Measurements from ENCODE around the gene PTPN9.
"Not testable (repeated sequence)": the region's sequence is repeated elsewhere in the genome, so short reads cannot be mapped to it uniquely, and the experiment has no call there.

PTPN9 gene

DNA sequence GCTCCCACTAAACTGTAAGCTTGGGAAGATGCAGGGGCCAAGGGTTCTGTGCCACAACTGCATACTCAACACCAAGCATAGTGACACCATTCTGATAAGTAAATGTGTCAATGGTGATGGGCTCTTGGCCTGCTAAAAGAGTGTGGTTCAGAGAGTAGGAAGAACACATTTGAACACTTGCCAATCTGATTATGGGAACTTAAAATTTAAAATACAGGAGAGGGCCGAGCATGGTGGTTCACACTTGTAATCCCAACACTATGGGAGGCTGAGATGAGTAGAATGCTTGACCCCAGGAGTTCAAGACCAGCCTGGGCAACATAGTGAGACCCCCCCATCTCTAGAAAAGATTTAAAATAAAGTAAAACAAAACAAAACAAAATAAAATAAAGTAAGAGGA is 34.1 kb downstream of the PTPN9 start:
- no peak overlapping the region for H3K27ac ChIP-seq (ENCODE audit: insufficient read depth in 1 of 2, low read depth in 1 of 2, low read length in 2 of 2, poor library complexity in 1 of 2, severe bottlenecking in 2 of 2)
- peak in 1 of 3 donors; percentile 8 for DNase-seq
- CTCF ChIA-PET = interaction anchor here (1.5 to 1.7 kb wide), 2 partner anchors 13 to 36 kb away, joined by 5 to 6 read pairs; no protein-coding TSS in a partner anchor
- POLR2A ChIA-PET = no interaction called here
- WGBS (ENCODE audit: insufficient coverage) = no CpG with 5 or more reads among the region's 1 CpG
- H3K4me1 ChIP-seq (ENCODE audit: control extremely low read depth in 1 of 4, control insufficient read depth in 4 of 4, insufficient read depth in 4 of 4, low read length in 3 of 4) = no peaks in the 10 kb centered on the region
- H3K4me3 ChIP-seq (ENCODE audit: control insufficient read depth in 1 of 7, extremely low read depth in 1 of 7, insufficient read depth in 4 of 7, low read depth in 2 of 7, low read length in 6 of 7) = no peak overlapping the region
- H3K27me3 ChIP-seq (replicated peaks in 2 of 5; ENCODE audit: control insufficient read depth in 4 of 5, insufficient read depth in 5 of 5, low read length in 4 of 5) = no peaks in the 10 kb centered on the region
- H3K36me3 ChIP-seq (ENCODE audit: control insufficient read depth in 4 of 4, insufficient read depth in 4 of 4, low read length in 3 of 4) = peaks cover 0 to 7% (median under 1%) of the 10 kb centered on the region in 4 experiments
- H3K9me3 ChIP-seq (ENCODE audit: control extremely low read depth in 1 of 5, control insufficient read depth in 4 of 5, insufficient read depth in 2 of 5, low read depth in 1 of 5, low read length in 4 of 5) = no peaks in the 10 kb centered on the region

DNA sequence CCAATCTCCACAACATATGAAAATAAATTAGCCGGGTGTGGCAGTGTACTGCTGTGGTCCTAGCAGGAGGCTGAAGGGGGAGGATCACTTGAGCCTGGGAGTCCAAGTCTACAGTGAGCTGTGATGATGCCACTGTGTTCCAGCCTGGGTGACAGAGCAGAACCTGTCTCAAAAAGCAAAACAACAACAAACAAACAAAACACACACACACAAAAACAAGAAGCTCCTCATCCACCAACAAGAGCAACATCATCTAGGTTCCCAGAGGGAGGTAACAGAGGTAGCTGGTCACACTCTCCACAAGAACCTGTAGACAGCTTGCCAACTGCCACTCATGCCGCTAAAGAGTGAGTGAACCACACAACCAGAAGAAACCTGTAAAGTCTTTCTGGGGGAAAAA is 34.8 kb downstream of the PTPN9 start:
- DNase-seq = peak in 2 of 3 donors; percentile 11 to 24
- Histone ChIP-seq H3K27ac (ENCODE audit: insufficient read depth in 1 of 2, low read depth in 1 of 2, low read length in 2 of 2, poor library complexity in 1 of 2, severe bottlenecking in 2 of 2) (no peak overlapping the region), H3K36me3 (ENCODE audit: control insufficient read depth in 4 of 4, insufficient read depth in 4 of 4, low read length in 3 of 4) (peaks cover 0 to 7% (median under 1%) of the 10 kb centered on the region in 4 experiments), H3K4me1 (ENCODE audit: control extremely low read depth in 1 of 4, control insufficient read depth in 4 of 4, insufficient read depth in 4 of 4, low read length in 3 of 4) (no peaks in the 10 kb centered on the region), H3K4me3 (ENCODE audit: control insufficient read depth in 1 of 7, extremely low read depth in 1 of 7, insufficient read depth in 4 of 7, low read depth in 2 of 7, low read length in 6 of 7) (no peak overlapping the region), H3K27me3 (replicated peaks in 2 of 5; ENCODE audit: control insufficient read depth in 4 of 5, insufficient read depth in 5 of 5, low read length in 4 of 5) (no peaks in the 10 kb centered on the region), H3K9me3 (ENCODE audit: control extremely low read depth in 1 of 5, control insufficient read depth in 4 of 5, insufficient read depth in 2 of 5, low read depth in 1 of 5, low read length in 4 of 5) (no peaks in the 10 kb centered on the region)
- WGBS (ENCODE audit: insufficient coverage) = 100% methylated on average over 1 of the region's 2 CpGs
- ChIA-PET POLR2A (no interaction called here), CTCF (interaction anchor here (1.2 to 1.7 kb wide), 3 partner anchors 9 to 36 kb away, joined by 4 to 6 read pairs (median 5); no protein-coding TSS in a partner anchor)

DNA sequence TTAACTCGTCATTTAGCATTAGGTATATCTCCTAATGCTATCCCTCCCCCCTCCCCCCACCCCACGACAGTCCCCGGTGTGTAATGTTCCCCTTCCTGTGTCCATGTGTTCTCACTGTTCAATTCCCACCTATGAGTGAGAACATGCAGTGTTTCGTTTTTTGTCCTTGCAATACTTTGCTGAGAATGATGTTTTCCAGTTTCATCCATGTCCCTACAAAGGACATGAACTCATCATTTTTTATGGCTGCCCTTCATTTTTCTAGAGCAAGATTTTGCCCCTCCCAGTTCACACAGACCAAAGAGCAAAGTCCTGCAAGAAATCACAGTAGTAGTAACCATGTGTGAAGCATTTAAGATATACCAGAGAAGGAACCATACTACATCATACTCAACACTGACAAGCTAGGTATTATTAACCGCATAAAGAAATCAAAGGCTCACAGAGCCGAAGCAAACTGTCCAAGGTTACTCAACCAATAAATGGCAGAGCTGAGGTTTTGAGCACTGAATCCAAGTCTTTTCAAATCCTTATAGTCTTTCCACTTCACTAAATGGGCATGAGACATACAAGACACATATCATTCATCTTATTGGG is 36.1 kb downstream of the PTPN9 start:
- H3K27me3 ChIP-seq (replicated peaks in 2 of 5; ENCODE audit: control insufficient read depth in 4 of 5, insufficient read depth in 5 of 5, low read length in 4 of 5); H3K9me3 ChIP-seq (ENCODE audit: control extremely low read depth in 1 of 5, control insufficient read depth in 4 of 5, insufficient read depth in 2 of 5, low read depth in 1 of 5, low read length in 4 of 5); DNase-seq; H3K4me3 ChIP-seq (ENCODE audit: control insufficient read depth in 1 of 7, extremely low read depth in 1 of 7, insufficient read depth in 4 of 7, low read depth in 2 of 7, low read length in 6 of 7); H3K27ac ChIP-seq (ENCODE audit: insufficient read depth in 1 of 2, low read depth in 1 of 2, low read length in 2 of 2, poor library complexity in 1 of 2, severe bottlenecking in 2 of 2); H3K4me1 ChIP-seq (ENCODE audit: control extremely low read depth in 1 of 4, control insufficient read depth in 4 of 4, insufficient read depth in 4 of 4, low read length in 3 of 4): not testable (repeated sequence)
- WGBS (ENCODE audit: insufficient coverage) = 94% methylated on average over 2 of the region's 6 CpGs
- CTCF ChIA-PET = interaction anchor here (1.2 to 1.4 kb wide), 2 partner anchors 8 to 12 kb away, joined by 3 to 4 read pairs; no protein-coding TSS in a partner anchor
- POLR2A ChIA-PET = interaction anchor here (0.8 kb wide), 1 partner anchor 47 kb away, joined by 5 read pairs; no protein-coding TSS in a partner anchor
- peaks cover 0 to 11% (median under 1%) of the 10 kb centered on the region in 4 experiments for H3K36me3 ChIP-seq (ENCODE audit: control insufficient read depth in 4 of 4, insufficient read depth in 4 of 4, low read length in 3 of 4)

DNA sequence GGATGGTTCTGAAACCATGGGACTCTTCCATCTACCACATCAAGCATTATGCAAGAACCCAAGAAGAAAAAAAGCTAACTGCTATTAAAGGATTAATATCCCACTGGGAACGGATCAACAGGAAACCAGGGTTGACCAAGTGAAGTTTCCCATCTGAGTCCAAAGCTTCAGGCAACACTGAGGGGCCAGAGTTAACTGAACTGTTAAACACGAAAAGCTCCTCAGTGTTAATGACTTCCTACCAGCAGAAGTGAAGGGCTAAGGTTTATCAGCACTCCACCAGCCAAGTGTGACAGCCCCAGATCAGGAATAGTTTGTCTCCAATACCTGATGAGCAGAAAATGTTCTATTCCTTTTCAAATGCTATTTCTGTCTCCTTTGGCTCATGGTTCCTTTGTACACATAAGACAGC is 36.7 kb downstream of the PTPN9 start:
- no peaks in the 10 kb centered on the region for H3K27me3 ChIP-seq (replicated peaks in 2 of 5; ENCODE audit: control insufficient read depth in 4 of 5, insufficient read depth in 5 of 5, low read length in 4 of 5)
- no peaks in the 10 kb centered on the region for H3K9me3 ChIP-seq (ENCODE audit: control extremely low read depth in 1 of 5, control insufficient read depth in 4 of 5, insufficient read depth in 2 of 5, low read depth in 1 of 5, low read length in 4 of 5)
- peak in 1 of 3 donors; percentile 7 for DNase-seq
- ChIA-PET CTCF (interaction anchor here (1.2 to 1.4 kb wide), 3 partner anchors 10 to 46 kb away, joined by 3 to 4 read pairs (median 3); no protein-coding TSS in a partner anchor), POLR2A (no interaction called here)
- peaks cover 0 to 11% (median under 1%) of the 10 kb centered on the region in 4 experiments for H3K36me3 ChIP-seq (ENCODE audit: control insufficient read depth in 4 of 4, insufficient read depth in 4 of 4, low read length in 3 of 4)
- H3K4me1 ChIP-seq (ENCODE audit: control extremely low read depth in 1 of 4, control insufficient read depth in 4 of 4, insufficient read depth in 4 of 4, low read length in 3 of 4) = no peaks in the 10 kb centered on the region
- H3K27ac ChIP-seq (ENCODE audit: insufficient read depth in 1 of 2, low read depth in 1 of 2, low read length in 2 of 2, poor library complexity in 1 of 2, severe bottlenecking in 2 of 2) = no peak overlapping the region
- WGBS (ENCODE audit: insufficient coverage) = 63% methylated on average over 2 of the region's 2 CpGs
- no peak overlapping the region for H3K4me3 ChIP-seq (ENCODE audit: control insufficient read depth in 1 of 7, extremely low read depth in 1 of 7, insufficient read depth in 4 of 7, low read depth in 2 of 7, low read length in 6 of 7)

DNA sequence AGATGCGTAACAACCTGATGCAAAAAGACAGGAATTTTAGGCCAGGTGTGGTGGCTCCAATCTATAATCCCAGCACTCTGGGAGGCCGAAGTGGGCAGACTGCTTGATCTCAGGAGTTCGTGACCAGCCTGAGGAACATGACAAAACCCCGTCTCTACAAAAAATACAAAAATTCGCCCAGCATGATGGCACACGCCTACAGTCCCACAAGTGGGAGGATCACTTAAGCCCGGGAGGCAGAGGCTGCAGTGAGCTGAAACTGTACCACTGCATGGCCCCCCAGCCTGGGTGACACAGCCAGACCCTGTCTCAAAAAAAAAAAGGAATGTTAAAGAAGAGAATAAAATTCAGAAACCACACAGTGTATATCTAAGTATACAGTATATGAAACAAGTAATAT is 40.7 kb downstream of the PTPN9 start:
- no peak overlapping the region for H3K27ac ChIP-seq (ENCODE audit: insufficient read depth in 1 of 2, low read depth in 1 of 2, low read length in 2 of 2, poor library complexity in 1 of 2, severe bottlenecking in 2 of 2)
- H3K4me3 ChIP-seq (ENCODE audit: control insufficient read depth in 1 of 7, extremely low read depth in 1 of 7, insufficient read depth in 4 of 7, low read depth in 2 of 7, low read length in 6 of 7) = no peak overlapping the region
- DNase-seq = no peak
- peaks cover 0 to 4% (median 0%) of the 10 kb centered on the region in 4 experiments for H3K36me3 ChIP-seq (ENCODE audit: control insufficient read depth in 4 of 4, insufficient read depth in 4 of 4, low read length in 3 of 4)
- POLR2A ChIA-PET = interaction anchor here (0.6 kb wide), 1 partner anchor 12 kb away, joined by 3 read pairs; no protein-coding TSS in a partner anchor
- no peaks in the 10 kb centered on the region for H3K27me3 ChIP-seq (replicated peaks in 2 of 5; ENCODE audit: control insufficient read depth in 4 of 5, insufficient read depth in 5 of 5, low read length in 4 of 5)
- 95% methylated on average over 4 of the region's 7 CpGs for WGBS (ENCODE audit: insufficient coverage)
- CTCF ChIA-PET = interaction anchor here (1.5 kb wide), 1 partner anchor 18 kb away, joined by 3 read pairs; no protein-coding TSS in a partner anchor
- H3K9me3 ChIP-seq (ENCODE audit: control extremely low read depth in 1 of 5, control insufficient read depth in 4 of 5, insufficient read depth in 2 of 5, low read depth in 1 of 5, low read length in 4 of 5) = no peaks in the 10 kb centered on the region
- H3K4me1 ChIP-seq (ENCODE audit: control extremely low read depth in 1 of 4, control insufficient read depth in 4 of 4, insufficient read depth in 4 of 4, low read length in 3 of 4) = no peaks in the 10 kb centered on the region

DNA sequence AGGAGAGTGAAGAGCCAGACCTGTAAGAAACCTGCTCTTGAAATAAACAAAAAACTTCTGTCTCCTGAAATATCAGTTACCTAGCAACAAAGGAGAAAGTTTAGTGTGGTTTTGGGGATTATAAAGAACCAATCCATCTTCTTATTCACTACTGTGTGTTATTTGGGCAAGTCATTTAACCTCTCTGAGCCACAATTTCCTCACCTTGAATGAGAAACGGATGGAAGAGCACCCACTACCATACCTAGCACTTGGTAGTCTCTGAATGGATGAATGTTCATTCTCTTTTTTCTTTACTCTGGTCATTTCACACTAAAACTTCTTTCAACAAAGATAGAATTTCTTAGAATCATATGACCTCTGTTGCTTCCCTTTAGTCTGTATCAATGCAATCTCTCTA is 45.2 kb downstream of the PTPN9 start:
- Histone ChIP-seq H3K27me3 (replicated peaks in 2 of 5; ENCODE audit: control insufficient read depth in 4 of 5, insufficient read depth in 5 of 5, low read length in 4 of 5) (no peaks in the 10 kb centered on the region), H3K36me3 (ENCODE audit: control insufficient read depth in 4 of 4, insufficient read depth in 4 of 4, low read length in 3 of 4) (peaks cover 0 to 4% (median 0%) of the 10 kb centered on the region in 4 experiments), H3K4me1 (ENCODE audit: control extremely low read depth in 1 of 4, control insufficient read depth in 4 of 4, insufficient read depth in 4 of 4, low read length in 3 of 4) (no peaks in the 10 kb centered on the region), H3K4me3 (ENCODE audit: control insufficient read depth in 1 of 7, extremely low read depth in 1 of 7, insufficient read depth in 4 of 7, low read depth in 2 of 7, low read length in 6 of 7) (no peak overlapping the region), H3K9me3 (ENCODE audit: control extremely low read depth in 1 of 5, control insufficient read depth in 4 of 5, insufficient read depth in 2 of 5, low read depth in 1 of 5, low read length in 4 of 5) (no peaks in the 10 kb centered on the region), H3K27ac (ENCODE audit: insufficient read depth in 1 of 2, low read depth in 1 of 2, low read length in 2 of 2, poor library complexity in 1 of 2, severe bottlenecking in 2 of 2) (no peak overlapping the region)
- no peak for DNase-seq
- ChIA-PET CTCF (interaction anchor here (1.7 kb wide), 1 partner anchor 28 kb away, joined by 4 read pairs; no protein-coding TSS in a partner anchor), POLR2A (no interaction called here)
- WGBS (ENCODE audit: insufficient coverage) = no CpG with 5 or more reads among the region's 1 CpG

Measured in common myeloid progenitor, CD34-positive (primary cell).